ENCODE results near the gene MAGI1. TPM values are rescaled to one million over a fixed set of nuclear protein-coding genes. Genes with fewer than 3 reads are reported as not detected.

Gene MAGI1
- total RNA-seq, 1 experiment from 2014 or later, result 38.6 TPM

- DNase-seq (ENCODE audit: low read depth, low spot score) (no peak), ATAC-seq (no peak)
- BruUV-seq (replicated peaks), result no TSS peak
- RAD21 ChIA-PET (ENCODE audit: low non-redundant PET in 1 of 2, low total read pairs in 2 of 2, uncharacterized antibody in 2 of 2, unreplicated experiment in 2 of 2), result no interaction called here
- H3K4me1 ChIP-seq (ENCODE audit: control insufficient read depth in 1 of 2, insufficient read depth in 2 of 2, low read length in 2 of 2), result 0 out of 4 replicates have a peak, but pooled peaks cover 0 to 4% of the 10 kb centered on the region in 2 experiments
- no peaks in the 10 kb centered on the region for H3K36me3 ChIP-seq (ENCODE audit: control insufficient read depth in 1 of 2, insufficient read depth in 2 of 2, low read length in 2 of 2)
- H3K27ac ChIP-seq (ENCODE audit: low read depth, low read length), result no peak overlapping the region
- no peaks in the 10 kb centered on the region for H3K79me2 ChIP-seq (ENCODE audit: insufficient read depth, low read length)
- H3K9me2 ChIP-seq (ENCODE audit: insufficient read depth), result no peaks in the 10 kb centered on the region
- H3K9me3 ChIP-seq (ENCODE audit: control insufficient read depth in 1 of 2, insufficient read depth in 1 of 2, low read depth in 1 of 2, low read length in 2 of 2), result no peaks in the 10 kb centered on the region
- POLR2A ChIA-PET, result no interaction called here
- TF ChIP-seq EZH2 (IDR thresholded peaks at IDR 0.05) (no peak), ZBTB33 (IDR thresholded peaks at IDR 0.05; ENCODE audit: extremely low read depth, insufficient replicate concordance, low read length) (no peak), FOSL1 (IDR thresholded peaks at IDR 0.05; ENCODE audit: low read depth) (no peak), ZNF274 (IDR thresholded peaks at IDR 0.05; ENCODE audit: low read depth, low read length) (no peak), POLR2AphosphoS5 (IDR thresholded peaks at IDR 0.05; ENCODE audit: low read depth, low read length) (no peak), CEBPB (IDR thresholded peaks at IDR 0.05; ENCODE audit: low read depth) (no peak), ELF1 (IDR thresholded peaks at IDR 0.05; ENCODE audit: borderline replicate concordance, low read depth) (no peak), EGR1 (IDR thresholded peaks at IDR 0.05; ENCODE audit: low read depth) (no peak), SP1 (IDR thresholded peaks at IDR 0.05; ENCODE audit: low read depth) (no peak), RAD21 (IDR thresholded peaks at IDR 0.05; ENCODE audit: low read depth) (no peak)
- TF ChIP-seq, protein P1, sequence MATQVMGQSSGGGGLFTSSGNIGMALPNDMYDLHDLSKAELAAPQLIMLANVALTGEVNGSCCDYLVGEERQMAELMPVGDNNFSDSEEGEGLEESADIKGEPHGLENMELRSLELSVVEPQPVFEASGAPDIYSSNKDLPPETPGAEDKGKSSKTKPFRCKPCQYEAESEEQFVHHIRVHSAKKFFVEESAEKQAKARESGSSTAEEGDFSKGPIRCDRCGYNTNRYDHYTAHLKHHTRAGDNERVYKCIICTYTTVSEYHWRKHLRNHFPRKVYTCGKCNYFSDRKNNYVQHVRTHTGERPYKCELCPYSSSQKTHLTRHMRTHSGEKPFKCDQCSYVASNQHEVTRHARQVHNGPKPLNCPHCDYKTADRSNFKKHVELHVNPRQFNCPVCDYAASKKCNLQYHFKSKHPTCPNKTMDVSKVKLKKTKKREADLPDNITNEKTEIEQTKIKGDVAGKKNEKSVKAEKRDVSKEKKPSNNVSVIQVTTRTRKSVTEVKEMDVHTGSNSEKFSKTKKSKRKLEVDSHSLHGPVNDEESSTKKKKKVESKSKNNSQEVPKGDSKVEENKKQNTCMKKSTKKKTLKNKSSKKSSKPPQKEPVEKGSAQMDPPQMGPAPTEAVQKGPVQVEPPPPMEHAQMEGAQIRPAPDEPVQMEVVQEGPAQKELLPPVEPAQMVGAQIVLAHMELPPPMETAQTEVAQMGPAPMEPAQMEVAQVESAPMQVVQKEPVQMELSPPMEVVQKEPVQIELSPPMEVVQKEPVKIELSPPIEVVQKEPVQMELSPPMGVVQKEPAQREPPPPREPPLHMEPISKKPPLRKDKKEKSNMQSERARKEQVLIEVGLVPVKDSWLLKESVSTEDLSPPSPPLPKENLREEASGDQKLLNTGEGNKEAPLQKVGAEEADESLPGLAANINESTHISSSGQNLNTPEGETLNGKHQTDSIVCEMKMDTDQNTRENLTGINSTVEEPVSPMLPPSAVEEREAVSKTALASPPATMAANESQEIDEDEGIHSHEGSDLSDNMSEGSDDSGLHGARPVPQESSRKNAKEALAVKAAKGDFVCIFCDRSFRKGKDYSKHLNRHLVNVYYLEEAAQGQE (IDR thresholded peaks at IDR 0.05; ENCODE audit: low read depth), result no peak
- H3K4me3 ChIP-seq (replicated peaks in 1 of 2; ENCODE audit: low read depth in 1 of 2, low read length in 2 of 2), result no peak overlapping the region
- intact Hi-C loops (cut with micrococcal nuclease), result no loop called here
- no peak overlapping the region for H3K9ac ChIP-seq (ENCODE audit: low read length)
- no peaks in the 10 kb centered on the region for H3K27me3 ChIP-seq (ENCODE audit: insufficient read depth, low read length)
- CTCF ChIA-PET, result no interaction called here
- H4K20me1 ChIP-seq (ENCODE audit: insufficient read depth), result no peaks in the 10 kb centered on the region
- peak overlapping the region; percentile 25 for H2AFZ ChIP-seq (ENCODE audit: low read depth, low read length, poor library complexity, severe bottlenecking)
- H3K4me2 ChIP-seq (ENCODE audit: low read length), result no peak overlapping the region
These were observed 36.6 kb upstream of the MAGI1 start for GRCh38 chr3:66075281-66075680.
